KBM-7 (cell line): ENCODE measurements around the gene STMN3.

Source experiments
- DNase-seq: peaks from one replicate; pipeline ENCODE4 v3.0.0-alpha.2; 2015
- in situ Hi-C: fragments of 300-500 bp; cut with MboI; formaldehyde crosslinking; loops from 2 replicates; pipeline ENCODE4 v1.14.3; 2020; ENCODE audit warnings: low sequenced_read_pairs, low pct_unique_long_range_greater_than_20kb, mixed read lengths

Gene STMN3

GRCh38 chr20:63598479-63599395 lies 54.5 kb downstream of the STMN3 start:
- in situ Hi-C loops, result no loop called here
- DNase-seq, result no peak

- in situ Hi-C loops, result no loop called here
Measured at GRCh38 chr20:63597651-63598478, 55.4 kb downstream of the STMN3 start.

GRCh38 chr20:63596423-63596822 lies 56.8 kb downstream of the STMN3 start:
- in situ Hi-C loops, result no loop called here
- DNase-seq, result no peak

More at GRCh38 chr20:63597651-63598478, 55.4 kb downstream of the STMN3 start:
- DNase-seq, result no peak

- in situ Hi-C loops, result no loop called here
- DNase-seq, result no peak
Measured at GRCh38 chr20:63595416-63596127, 57.7 kb downstream of the STMN3 start.

GRCh38 chr20:63594043-63594561 lies 59.1 kb downstream of the STMN3 start:
- in situ Hi-C loops, result no loop called here

GRCh38 chr20:63592661-63593060 lies 60.6 kb downstream of the STMN3 start:
- in situ Hi-C loops, result no loop called here
- no peak for DNase-seq

More at GRCh38 chr20:63594043-63594561, 59.1 kb downstream of the STMN3 start:
- no peak for DNase-seq

GRCh38 chr20:63591786-63592355 lies 61.4 kb downstream of the STMN3 start:
- in situ Hi-C loops, result no loop called here
- DNase-seq, result no peak

GRCh38 chr20:63591147-63591533 lies 62.1 kb downstream of the STMN3 start:
- DNase-seq, result no peak
- in situ Hi-C loops, result no loop called here

GRCh38 chr20:63590218-63591146 lies 62.7 kb downstream of the STMN3 start:
- in situ Hi-C loops, result no loop called here
- DNase-seq, result no peak
